ENCODE measurements around the gene EYA2.

DNA sequence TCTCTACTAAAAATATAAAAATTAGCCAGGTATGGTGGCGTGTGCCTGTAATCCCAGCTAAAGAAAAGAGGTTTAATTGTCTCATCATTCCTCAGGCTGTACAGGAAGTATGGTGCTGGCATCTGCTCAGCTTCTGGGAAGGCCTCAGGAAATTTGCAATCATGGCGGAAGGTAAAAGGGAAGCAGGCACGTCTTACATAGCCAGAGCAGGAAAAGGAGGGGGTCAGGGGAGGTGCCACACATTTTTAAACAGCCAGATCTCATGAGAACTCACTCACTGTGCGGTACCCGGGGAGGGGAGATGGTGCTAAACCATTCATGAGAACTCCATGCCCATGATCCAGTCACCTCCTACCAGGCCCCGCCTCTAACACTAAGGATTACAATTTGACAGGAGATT is 191.7 kb downstream of the EYA2 start:
- TF ChIP-seq POLR2A (IDR thresholded peaks at IDR 0.05): no peak
- no peak for TF ChIP-seq POLR2AphosphoS5 (IDR thresholded peaks at IDR 0.05)

All from sigmoid colon (tissue), 4 donors.